ENCODE measurements around the gene DGKB.

DNA sequence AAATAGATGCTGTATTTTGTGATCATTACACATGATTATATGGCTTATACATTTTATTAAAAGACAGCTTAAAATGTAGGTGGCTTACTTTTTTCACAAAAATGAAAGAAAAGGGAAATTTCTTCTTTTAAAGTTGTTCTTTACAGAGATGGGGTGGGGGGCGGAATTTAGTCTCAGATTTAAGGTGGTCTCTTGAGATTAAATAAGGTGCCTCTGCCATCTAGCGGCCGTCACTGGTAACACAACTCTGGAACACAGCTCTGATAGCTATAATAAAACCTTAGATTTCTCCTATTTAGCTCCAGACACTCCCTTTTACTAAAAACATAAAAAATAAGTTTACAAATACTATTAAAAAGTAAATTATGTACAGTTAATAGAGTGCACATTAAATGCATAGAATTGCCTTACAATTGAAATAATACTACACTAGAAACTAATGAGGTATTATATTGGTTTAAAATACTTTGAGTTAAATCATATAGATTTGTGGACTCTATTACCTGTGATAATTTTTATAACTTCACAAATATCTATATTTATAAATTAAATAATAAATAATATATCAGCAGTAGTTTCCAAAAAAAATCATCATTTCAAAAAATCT lies 210.9 kb downstream of the DGKB start:
- TF ChIP-seq CTCF (IDR thresholded peaks at IDR 0.05) (peak; percentile 49 to 78 (median 64)), POLR2A (IDR thresholded peaks at IDR 0.05) (no peak)
